Left lung (tissue), 10 donors: ENCODE results near the gene NOCT. TPM values are rescaled to one million over a fixed set of nuclear protein-coding genes. Genes with fewer than 3 reads are reported as not detected.
"Not testable (repeated sequence)": the region's sequence is repeated elsewhere in the genome, so short reads cannot be mapped to it uniquely, and the experiment has no call there.

ENCODE experiments used
- ATAC-seq: fragments of 200-7000 bp; cut with Tn5 transposase; one replicate; pipeline ENCODE4 v1.9.1; 2020; ENCODE audit warnings: moderate library complexity
- DNase-seq, 4 donors: peaks; one replicate each; pipeline ENCODE4 v3.0.0-alpha.2; 2013 to 2020
- H3K27ac ChIP-seq, 2 donors: fragments of 200-600 bp; sonication (generic) in 1 of 2; one replicate each; pipeline versions ENCODE4 v1.5.0 to v1.8.0; 2020 to 2021
- H3K27me3 ChIP-seq, 2 donors: fragments of 200-600 bp; sonication (generic) in 1 of 2; one replicate each; pipeline versions ENCODE4 v1.5.0 to v1.8.0; 2020 to 2021
- H3K36me3 ChIP-seq, 2 donors: fragments of 200-600 bp; sonication (generic) in 1 of 2; one replicate each; pipeline versions ENCODE4 v1.5.0 to v1.8.0; 2020 to 2021
- H3K4me1 ChIP-seq, 2 donors: fragments of 200-600 bp; one replicate each; pipeline ENCODE4 v1.8.0; 2021
- H3K4me3 ChIP-seq, 2 donors: fragments of 200-600 bp; sonication (generic) in 1 of 2; one replicate each; pipeline versions ENCODE4 v1.5.0 to v1.8.0; 2020 to 2021; ENCODE audit warnings: mild to moderate bottlenecking in 1 of 2
- H3K9me3 ChIP-seq, 2 donors: fragments of 200-600 bp; sonication (generic) in 1 of 2; one replicate each; pipeline versions ENCODE4 v1.5.0 to v1.8.0; 2020 to 2021
- intact Hi-C, 2 donors: fragments of 100-400 bp; cut with DNase I; formaldehyde crosslinking; loops; one replicate each; pipeline versions ENCODE4 v1.11.2 to v1.14.2; 2022
- polyA plus RNA-seq, 6 donors: library from polyadenylated mRNA; unstranded; fragments of 120-200 nt; gene quantifications; one replicate each; pipeline ENCODE4 v1.2.1, GENCODE V29; 2013; ENCODE audit not compliant: insufficient read length in 6 of 6
- total RNA-seq, 2 donors: library from RNA; stranded (reverse); fragmentation: NEBNext Ultra II Directional; extraction: Animal tissue kit (Norgen Biotek cat#: 25700); gene quantifications; one replicate each; pipeline ENCODE4 v1.2.1, GENCODE V29; 2021
- TF ChIP-seq, protein P1 (sequence below), 2 donors: fragments of 200-600 bp; sonication (generic) in 1 of 2; IDR thresholded peaks; one replicate each; pipeline versions ENCODE4 v1.5.0 to v1.8.0; 2021; ENCODE audit warnings: antibody characterized with exemption in 2 of 2
- donor health status: DM: no; HTN: yes; CAD: no.
- donor health status: DM: no; HTN: no; CAD: no.

Gene NOCT
- total and polyA plus RNA-seq, 8 donors: 2.7 to 11.9 (median 3.5) TPM

DNA sequence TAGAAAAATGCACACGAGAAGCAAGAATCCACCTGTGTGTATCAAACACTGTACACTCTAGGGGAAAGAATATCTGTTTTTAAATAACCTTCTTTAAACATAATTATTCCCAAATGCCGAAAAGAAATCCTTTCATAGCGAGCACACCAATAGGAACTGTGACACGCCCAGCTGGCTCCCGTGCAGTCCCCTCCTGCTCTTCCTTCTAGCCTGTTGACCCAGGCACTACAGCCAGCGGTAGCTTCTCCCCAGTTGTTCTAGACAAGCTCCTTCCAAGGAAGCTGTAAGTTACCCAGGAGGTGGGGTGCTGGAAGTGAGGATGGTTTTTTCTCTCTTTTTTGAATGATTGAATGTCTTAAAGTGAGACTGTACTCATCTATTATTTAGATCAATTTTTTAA, 19.5 kb upstream of the NOCT start:
- no peaks in the 10 kb centered on the region for H3K27me3 ChIP-seq
- intact Hi-C loops: no loop called here
- peaks cover 0 to 9% of the 10 kb centered on the region in 2 donors for H3K4me1 ChIP-seq
- no peak overlapping the region for H3K27ac ChIP-seq
- no peaks in the 10 kb centered on the region for H3K9me3 ChIP-seq
- DNase-seq (no peak), ATAC-seq (no peak)
- no peak overlapping the region for H3K4me3 ChIP-seq
- TF ChIP-seq, protein P1, sequence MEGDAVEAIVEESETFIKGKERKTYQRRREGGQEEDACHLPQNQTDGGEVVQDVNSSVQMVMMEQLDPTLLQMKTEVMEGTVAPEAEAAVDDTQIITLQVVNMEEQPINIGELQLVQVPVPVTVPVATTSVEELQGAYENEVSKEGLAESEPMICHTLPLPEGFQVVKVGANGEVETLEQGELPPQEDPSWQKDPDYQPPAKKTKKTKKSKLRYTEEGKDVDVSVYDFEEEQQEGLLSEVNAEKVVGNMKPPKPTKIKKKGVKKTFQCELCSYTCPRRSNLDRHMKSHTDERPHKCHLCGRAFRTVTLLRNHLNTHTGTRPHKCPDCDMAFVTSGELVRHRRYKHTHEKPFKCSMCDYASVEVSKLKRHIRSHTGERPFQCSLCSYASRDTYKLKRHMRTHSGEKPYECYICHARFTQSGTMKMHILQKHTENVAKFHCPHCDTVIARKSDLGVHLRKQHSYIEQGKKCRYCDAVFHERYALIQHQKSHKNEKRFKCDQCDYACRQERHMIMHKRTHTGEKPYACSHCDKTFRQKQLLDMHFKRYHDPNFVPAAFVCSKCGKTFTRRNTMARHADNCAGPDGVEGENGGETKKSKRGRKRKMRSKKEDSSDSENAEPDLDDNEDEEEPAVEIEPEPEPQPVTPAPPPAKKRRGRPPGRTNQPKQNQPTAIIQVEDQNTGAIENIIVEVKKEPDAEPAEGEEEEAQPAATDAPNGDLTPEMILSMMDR (IDR thresholded peaks at IDR 0.05): no peak
- no peaks in the 10 kb centered on the region for H3K36me3 ChIP-seq

DNA sequence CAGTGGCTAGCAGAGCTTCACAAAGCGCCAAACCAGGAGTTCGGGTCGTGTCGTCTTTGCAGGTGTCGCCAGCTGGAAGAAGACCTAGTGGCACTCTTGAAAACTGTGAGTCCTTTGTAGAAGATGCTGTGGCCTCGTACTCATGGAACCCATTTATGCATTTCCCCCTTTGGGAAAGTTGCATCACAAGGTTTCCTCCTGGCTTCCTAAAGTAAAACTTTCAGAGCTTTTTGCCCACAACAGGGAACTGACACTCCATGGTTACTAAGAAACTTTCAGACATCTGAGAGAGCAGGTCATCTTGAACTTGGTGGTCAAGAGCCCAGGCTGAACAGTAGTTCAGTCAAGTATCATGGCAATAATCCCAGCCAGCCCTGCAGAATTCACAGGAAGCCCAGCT, 15.9 kb upstream of the NOCT start:
- no peak overlapping the region for H3K4me3 ChIP-seq
- H3K27ac ChIP-seq: no peak overlapping the region
- ATAC-seq (no peak), DNase-seq (no peak)
- no peaks in the 10 kb centered on the region for H3K9me3 ChIP-seq
- TF ChIP-seq, protein P1 (IDR thresholded peaks at IDR 0.05): no peak
- H3K4me1 ChIP-seq: peaks cover 0 to 24% of the 10 kb centered on the region in 2 donors
- H3K36me3 ChIP-seq: no peaks in the 10 kb centered on the region
- intact Hi-C loops: no loop called here
- H3K27me3 ChIP-seq: no peaks in the 10 kb centered on the region

DNA sequence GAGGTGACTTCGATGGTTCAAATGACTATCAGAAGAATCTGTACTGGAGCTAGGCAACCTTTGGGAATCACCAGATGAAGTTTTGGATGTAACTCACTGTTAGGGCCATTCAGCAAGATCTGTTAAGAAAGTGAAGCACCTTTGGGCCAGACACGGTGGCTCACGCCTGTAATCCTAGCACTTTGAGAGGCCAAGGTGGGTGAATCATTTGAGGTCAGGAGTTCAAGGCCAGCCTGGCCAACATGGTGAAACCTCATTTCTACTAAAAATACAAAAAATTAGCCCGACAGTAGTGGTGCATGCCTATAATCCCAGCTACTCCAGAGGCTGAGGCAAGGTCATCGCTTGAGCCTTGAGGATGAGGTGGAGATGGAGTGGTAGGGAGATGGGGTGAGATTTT, 15.4 kb upstream of the NOCT start:
- H3K27me3 ChIP-seq, H3K36me3 ChIP-seq, H3K9me3 ChIP-seq, H3K27ac ChIP-seq, intact Hi-C loops, H3K4me3 ChIP-seq, ATAC-seq, DNase-seq: not testable (repeated sequence)
- peaks cover 0 to 24% of the 10 kb centered on the region in 2 donors for H3K4me1 ChIP-seq

DNA sequence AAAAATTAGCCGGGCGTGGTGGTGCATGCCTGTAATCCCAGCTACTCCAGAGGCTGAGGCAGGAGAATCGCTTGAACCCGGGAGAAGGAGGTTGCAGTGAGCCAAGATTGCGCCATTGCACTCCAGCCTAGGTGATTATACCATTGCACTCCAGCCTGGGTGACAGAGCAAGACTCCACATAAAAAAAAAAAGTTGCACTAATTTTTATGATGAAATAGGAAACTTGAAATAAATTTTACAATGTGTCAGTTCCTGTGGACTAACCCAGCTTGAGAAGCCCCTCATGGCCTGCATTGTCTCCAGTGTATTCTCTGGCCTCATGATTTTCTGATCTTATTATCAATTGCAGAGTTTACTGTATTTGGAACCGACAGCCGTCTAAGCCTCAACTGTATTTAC, 14.2 kb upstream of the NOCT start:
- H3K4me1 ChIP-seq: peaks cover 0 to 24% of the 10 kb centered on the region in 2 donors

DNA sequence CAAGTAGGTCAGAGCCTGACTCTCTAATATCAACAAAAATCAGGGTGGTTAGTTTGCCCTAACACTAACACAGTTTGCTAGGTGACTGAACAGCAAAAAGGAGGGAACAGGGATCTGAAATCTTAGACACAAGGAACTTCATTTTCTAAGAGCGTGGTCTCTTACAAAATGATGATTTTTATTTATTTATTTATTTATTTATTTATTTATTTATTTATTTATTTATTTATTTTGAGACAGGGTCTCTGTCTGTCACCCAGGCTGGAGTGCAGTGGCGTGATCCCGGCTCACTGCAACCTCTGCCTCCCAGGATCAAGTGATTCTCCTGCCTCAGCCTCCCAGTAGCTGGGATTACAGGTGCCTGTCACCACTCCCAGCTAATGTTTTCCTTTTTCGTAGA, 11.9 kb upstream of the NOCT start:
- ATAC-seq, H3K4me3 ChIP-seq, H3K27ac ChIP-seq, H3K27me3 ChIP-seq, H3K9me3 ChIP-seq, DNase-seq, intact Hi-C loops, H3K36me3 ChIP-seq: not testable (repeated sequence)
- peaks cover 0 to 24% of the 10 kb centered on the region in 2 donors for H3K4me1 ChIP-seq

More for the DNA sequence above, 14.2 kb upstream of the NOCT start:
- intact Hi-C loops, H3K4me3 ChIP-seq, H3K36me3 ChIP-seq, ATAC-seq, DNase-seq, H3K9me3 ChIP-seq, H3K27me3 ChIP-seq: not testable (repeated sequence)
- H3K27ac ChIP-seq: peak overlapping the region in 1 of 2 donors; percentile 30

DNA sequence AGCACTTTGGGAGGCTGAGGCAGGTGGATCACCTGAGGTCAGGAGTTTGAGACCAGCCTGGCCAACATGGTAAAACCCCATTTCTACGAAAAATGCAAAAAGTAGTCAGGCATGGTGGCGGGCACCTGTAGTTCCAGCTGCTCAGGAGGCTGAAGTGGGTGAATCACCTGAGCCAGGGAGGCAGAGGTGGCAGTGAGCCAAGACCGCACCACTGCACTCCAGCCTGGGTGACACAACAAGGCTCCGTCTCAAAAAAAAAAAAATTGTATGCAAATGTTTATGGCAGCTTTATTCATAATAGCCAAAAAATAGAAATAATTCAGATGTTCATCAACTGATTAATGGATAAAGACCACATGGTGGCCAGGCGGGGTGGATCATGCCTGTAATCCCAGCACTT, 9.8 kb upstream of the NOCT start:
- Histone ChIP-seq H3K27ac (no peak overlapping the region), H3K36me3 (no peaks in the 10 kb centered on the region), H3K9me3 (no peaks in the 10 kb centered on the region), H3K27me3 (no peaks in the 10 kb centered on the region), H3K4me3 (no peak overlapping the region), H3K4me1 (peaks cover 0 to 15% of the 10 kb centered on the region in 2 donors)
- intact Hi-C loops: no loop called here
- ATAC-seq (no peak), DNase-seq (no peak)
- TF ChIP-seq, protein P1 (IDR thresholded peaks at IDR 0.05): no peak

DNA sequence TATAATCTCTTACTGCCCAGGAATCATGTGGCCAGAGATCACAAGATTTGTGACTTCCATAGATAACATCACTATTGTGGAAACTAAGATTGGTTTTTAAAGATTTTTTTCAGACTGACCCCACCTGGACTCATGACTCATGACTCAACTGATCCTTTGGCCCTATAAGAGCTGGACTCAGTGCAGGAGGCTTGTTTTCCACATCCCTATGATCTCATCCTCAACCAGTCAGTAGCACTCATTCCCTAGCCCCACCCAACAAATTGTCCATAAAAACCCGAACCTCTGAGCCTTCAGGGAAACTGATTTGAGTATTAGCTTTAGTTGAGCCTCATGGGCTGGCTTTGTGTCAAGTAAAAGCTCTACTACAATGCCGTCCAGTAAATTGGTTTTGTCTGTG, 7.9 kb upstream of the NOCT start:
- TF ChIP-seq, protein P1 (IDR thresholded peaks at IDR 0.05): no peak
- H3K27ac ChIP-seq: no peak overlapping the region
- H3K9me3 ChIP-seq: no peaks in the 10 kb centered on the region
- peaks cover 0 to 2% of the 10 kb centered on the region in 2 donors for H3K4me1 ChIP-seq
- DNase-seq (no peak), ATAC-seq (no peak)
- no peak overlapping the region for H3K4me3 ChIP-seq
- H3K27me3 ChIP-seq: no peaks in the 10 kb centered on the region
- no peaks in the 10 kb centered on the region for H3K36me3 ChIP-seq
- intact Hi-C loops: no loop called here

DNA sequence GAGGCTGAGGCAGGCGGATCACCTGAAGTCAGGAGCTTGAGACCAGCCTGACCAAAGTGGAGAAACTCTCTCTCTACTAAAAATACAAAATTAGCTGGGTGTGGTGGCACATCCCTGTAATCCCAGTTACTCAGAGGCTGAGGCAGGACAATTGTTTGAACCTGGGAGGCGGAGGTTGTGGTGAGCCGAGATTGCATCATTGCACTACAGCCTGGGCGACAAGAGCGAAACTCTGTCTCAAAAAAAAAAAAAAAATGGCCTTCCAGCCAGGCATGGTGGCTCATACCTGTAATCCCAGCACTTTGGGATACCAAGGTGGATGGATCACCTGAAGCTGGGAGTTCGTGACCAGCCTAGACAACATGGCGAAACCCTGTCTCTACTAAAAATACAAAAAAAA, 7.3 kb upstream of the NOCT start:
- intact Hi-C loops, H3K4me1 ChIP-seq, H3K36me3 ChIP-seq, ATAC-seq, H3K9me3 ChIP-seq, H3K27me3 ChIP-seq, H3K4me3 ChIP-seq, H3K27ac ChIP-seq, DNase-seq: not testable (repeated sequence)
